GM10847 (cell line): Measurements from ENCODE around the gene CD248.

ENCODE experiments used
- POLR2A ChIP-seq: IDR thresholded peaks from 2 replicates; pipeline ENCODE4 v1.6.1; 2011; ENCODE audit not compliant: insufficient read length; ENCODE audit errors: extremely low read depth

The CD248 gene

DNA sequence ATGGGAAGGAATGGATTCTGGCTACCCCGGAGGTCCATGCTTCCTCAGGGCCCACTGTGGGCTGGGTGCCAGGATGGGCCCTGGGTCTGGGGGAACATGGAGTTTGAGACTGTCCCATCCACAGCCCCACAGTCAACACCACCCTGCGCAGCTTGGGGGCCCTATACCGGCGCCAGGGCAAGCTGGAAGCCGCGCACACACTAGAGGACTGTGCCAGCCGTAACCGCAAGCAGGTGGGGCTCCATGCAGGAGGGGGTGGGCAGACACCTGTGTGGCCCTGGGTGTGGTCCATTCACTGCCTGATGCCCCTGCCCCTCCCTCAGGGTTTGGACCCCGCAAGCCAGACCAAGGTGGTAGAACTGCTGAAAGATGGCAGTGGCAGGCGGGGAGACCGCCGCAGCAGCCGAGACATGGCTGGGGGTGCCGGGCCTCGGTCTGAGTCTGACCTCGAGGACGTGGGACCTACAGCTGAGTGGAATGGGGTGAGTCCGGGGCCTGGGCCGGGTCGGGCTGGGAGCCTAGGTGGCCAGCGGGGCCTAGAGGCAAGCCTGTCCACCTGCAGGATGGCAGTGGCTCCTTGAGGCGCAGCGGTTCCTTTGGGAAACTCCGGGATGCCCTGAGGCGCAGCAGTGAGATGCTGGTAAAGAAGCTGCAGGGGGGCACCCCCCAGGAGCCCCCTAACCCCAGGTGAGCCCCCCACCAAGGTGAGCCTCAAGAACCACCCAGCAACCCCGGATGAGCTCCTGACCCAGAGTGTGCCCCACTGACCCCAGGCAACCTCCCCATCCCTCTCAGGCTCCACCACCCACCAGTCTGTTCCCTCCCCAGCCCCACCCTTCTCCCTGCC, 51.1 kb downstream of the CD248 start:
- TF ChIP-seq POLR2A = no peak

DNA sequence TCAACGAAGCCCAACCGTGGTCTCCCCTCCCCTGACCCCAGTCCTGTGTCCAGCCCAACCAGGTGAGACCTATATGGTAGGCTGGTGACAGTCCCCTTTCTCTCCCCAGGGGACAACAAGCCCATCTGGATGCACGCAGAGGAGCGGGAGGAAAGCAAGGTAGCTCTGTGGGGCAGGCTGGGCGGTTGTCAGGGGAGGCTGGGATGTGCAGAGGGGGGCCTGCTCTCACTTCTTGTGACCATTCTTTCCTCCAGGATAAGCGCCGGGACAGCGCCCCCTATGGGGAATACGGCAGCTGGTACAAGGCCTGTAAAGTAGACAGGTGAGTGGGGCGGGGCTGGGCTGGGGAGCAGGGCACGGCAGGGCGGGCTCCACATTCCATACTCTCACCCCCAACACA, 51.9 kb downstream of the CD248 start:
- no peak for TF ChIP-seq POLR2A
